Mammary epithelial cell (primary cell): Measurements from ENCODE around the gene MED8.

Experiments used
- EZH2 ChIP-seq: IDR thresholded peaks from 2 replicates; pipeline ENCODE4 v1.6.1; 2012; ENCODE audit warnings: low read length, inconsistent platforms, borderline replicate concordance
- TF ChIP-seq, protein P1 (sequence below), 2 donors: IDR thresholded peaks in 1 of 2; conservative IDR thresholded peaks in 1 of 2; 2 replicates each; pipeline ENCODE4 v1.5.1; 2011 to 2012; ENCODE audit warnings: inconsistent platforms in 2 of 2, low read length in 2 of 2, mild to moderate bottlenecking in 2 of 2, control low read depth in 1 of 2, low read depth in 1 of 2; ENCODE audit not compliant: insufficient read depth in 1 of 2; ENCODE audit errors: extremely low read depth in 1 of 2

DNA sequence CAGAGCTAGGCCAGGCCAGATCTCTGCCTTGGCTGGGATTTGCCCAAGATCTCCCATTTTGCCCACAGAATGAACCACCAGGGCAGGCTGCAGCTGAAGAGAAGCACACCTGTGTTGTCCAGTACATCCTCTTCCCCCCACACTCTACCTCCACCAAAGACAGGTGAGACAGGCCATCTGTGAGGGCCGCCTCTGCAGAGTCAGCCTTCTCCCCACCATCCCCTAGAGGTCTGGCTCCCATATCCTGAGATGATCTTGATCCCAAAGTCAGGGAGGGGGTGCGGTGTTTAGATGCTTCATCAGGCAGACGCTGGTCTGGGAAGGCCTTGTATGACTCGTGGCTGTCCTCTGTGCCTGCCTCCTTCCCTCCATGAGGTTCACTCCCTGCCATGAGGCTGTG lies 35.4 kb upstream of the MED8 start:
- TF ChIP-seq, protein P1, sequence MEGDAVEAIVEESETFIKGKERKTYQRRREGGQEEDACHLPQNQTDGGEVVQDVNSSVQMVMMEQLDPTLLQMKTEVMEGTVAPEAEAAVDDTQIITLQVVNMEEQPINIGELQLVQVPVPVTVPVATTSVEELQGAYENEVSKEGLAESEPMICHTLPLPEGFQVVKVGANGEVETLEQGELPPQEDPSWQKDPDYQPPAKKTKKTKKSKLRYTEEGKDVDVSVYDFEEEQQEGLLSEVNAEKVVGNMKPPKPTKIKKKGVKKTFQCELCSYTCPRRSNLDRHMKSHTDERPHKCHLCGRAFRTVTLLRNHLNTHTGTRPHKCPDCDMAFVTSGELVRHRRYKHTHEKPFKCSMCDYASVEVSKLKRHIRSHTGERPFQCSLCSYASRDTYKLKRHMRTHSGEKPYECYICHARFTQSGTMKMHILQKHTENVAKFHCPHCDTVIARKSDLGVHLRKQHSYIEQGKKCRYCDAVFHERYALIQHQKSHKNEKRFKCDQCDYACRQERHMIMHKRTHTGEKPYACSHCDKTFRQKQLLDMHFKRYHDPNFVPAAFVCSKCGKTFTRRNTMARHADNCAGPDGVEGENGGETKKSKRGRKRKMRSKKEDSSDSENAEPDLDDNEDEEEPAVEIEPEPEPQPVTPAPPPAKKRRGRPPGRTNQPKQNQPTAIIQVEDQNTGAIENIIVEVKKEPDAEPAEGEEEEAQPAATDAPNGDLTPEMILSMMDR (conservative IDR thresholded peaks at IDR 0.05 in 1 of 2, IDR thresholded peaks at IDR 0.05 in 1 of 2; ENCODE audit: extremely low read depth in 1 of 2, insufficient read depth in 1 of 2, low read depth in 1 of 2, low read length in 2 of 2) = no peak
- TF ChIP-seq EZH2 = no peak
